ENCODE measurements around the gene COL18A1. TPM values are rescaled to one million over a fixed set of nuclear protein-coding genes. Genes with fewer than 3 reads are reported as not detected.
A peak's percentile ranks its signal among the peaks of the same experiment; 100 is the strongest.
"Not testable (repeated sequence)": the region's sequence is repeated elsewhere in the genome, so short reads cannot be mapped to it uniquely, and the experiment has no call there.

Gene COL18A1
- total RNA-seq, 1 experiment from 2014 or later, result 0.11 TPM

DNA sequence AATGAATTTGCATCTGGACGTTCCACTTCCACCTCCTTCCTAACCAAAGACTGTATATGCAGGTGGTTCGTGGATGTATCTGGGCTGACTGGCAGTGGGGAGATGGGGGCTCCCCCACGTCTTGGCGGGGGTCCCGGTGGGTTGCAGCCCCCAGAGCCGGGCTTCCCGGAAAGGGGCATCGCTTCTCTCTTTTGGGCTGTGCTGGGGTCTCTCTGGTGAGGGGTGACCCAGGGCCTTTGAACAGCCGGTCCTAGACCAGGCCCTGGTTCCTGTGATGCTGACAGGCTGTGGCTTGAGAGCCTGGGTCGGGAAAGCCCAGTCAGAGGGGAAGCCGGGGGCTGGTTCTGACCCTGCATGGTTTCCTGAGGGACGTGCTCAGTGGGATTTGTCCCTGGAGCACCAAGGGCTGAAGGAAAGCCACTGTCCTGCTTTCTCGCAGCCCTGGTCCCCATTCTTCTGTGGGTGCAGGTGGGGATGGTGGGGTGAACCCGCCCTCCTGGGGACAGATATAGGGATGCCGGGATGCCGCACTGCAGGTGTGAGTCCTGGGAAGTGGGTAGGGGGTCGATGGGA is 29.8 kb downstream of the COL18A1 start:
- H3K79me2 ChIP-seq (ENCODE audit: low read length), result no peaks in the 10 kb centered on the region
- no peaks in the 10 kb centered on the region for H3K9me3 ChIP-seq (ENCODE audit: low read length)
- no peaks in the 10 kb centered on the region for H4K20me1 ChIP-seq (ENCODE audit: insufficient read depth, low read depth, low read length)
- no peaks in the 10 kb centered on the region for H3K36me3 ChIP-seq (ENCODE audit: insufficient read depth, low read length)
- no peak overlapping the region for H3K4me3 ChIP-seq (ENCODE audit: low read length)
- no peak for DNase-seq
- H3K4me1 ChIP-seq (ENCODE audit: low read length), result no peaks in the 10 kb centered on the region
- H3K9ac ChIP-seq (ENCODE audit: low read length), result no peak overlapping the region
- no peak overlapping the region for H3K27ac ChIP-seq (ENCODE audit: low read length)
- H3K9me2 ChIP-seq (replicated peaks; ENCODE audit: insufficient read depth, low read length), result no peaks in the 10 kb centered on the region
- H3K27me3 ChIP-seq (ENCODE audit: low read length), result no peaks in the 10 kb centered on the region
- no peak overlapping the region for H2AFZ ChIP-seq (ENCODE audit: low read length)
- H3K4me2 ChIP-seq (ENCODE audit: low read depth, low read length, poor library complexity, severe bottlenecking), result no peak overlapping the region

DNA sequence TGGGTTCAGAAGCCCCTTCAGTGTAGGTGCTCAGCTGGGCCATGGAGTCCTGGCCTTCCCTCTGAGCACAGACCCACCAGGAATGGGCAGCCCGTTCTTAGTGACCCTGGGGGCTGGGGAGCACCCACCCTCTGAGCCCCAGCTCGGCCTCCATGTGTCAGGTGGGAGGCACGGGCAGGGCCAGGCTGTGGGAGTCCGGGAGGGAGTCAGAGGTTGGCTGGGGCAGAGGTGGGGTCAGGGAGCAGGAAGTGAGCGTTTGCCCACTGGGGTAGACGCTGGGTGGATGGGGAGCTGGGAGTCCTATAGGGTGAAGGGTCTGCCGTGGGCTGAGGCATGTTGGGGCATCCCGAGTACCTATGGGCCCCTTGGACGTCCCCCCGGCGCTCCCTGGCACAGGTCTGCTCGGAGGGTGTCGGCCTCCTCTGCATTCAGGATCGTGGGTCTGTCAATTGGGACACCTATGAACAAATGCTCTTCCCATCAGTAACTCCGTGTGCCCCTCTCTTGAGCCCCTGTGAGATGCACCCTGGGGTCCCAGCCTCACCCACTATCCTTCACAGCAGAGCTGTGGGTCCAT is 30.5 kb downstream of the COL18A1 start:
- Histone ChIP-seq H4K20me1 (ENCODE audit: insufficient read depth, low read depth, low read length) (no peaks in the 10 kb centered on the region), H2AFZ (ENCODE audit: low read length) (no peak overlapping the region), H3K4me3 (ENCODE audit: low read length) (no peak overlapping the region), H3K27me3 (ENCODE audit: low read length) (no peaks in the 10 kb centered on the region), H3K4me1 (ENCODE audit: low read length) (no peaks in the 10 kb centered on the region), H3K9me3 (ENCODE audit: low read length) (no peaks in the 10 kb centered on the region), H3K36me3 (ENCODE audit: insufficient read depth, low read length) (no peaks in the 10 kb centered on the region), H3K9me2 (replicated peaks; ENCODE audit: insufficient read depth, low read length) (no peaks in the 10 kb centered on the region), H3K9ac (ENCODE audit: low read length) (no peak overlapping the region), H3K79me2 (ENCODE audit: low read length) (no peaks in the 10 kb centered on the region), H3K27ac (ENCODE audit: low read length) (no peak overlapping the region), H3K4me2 (ENCODE audit: low read depth, low read length, poor library complexity, severe bottlenecking) (no peak overlapping the region)
- no peak for DNase-seq

DNA sequence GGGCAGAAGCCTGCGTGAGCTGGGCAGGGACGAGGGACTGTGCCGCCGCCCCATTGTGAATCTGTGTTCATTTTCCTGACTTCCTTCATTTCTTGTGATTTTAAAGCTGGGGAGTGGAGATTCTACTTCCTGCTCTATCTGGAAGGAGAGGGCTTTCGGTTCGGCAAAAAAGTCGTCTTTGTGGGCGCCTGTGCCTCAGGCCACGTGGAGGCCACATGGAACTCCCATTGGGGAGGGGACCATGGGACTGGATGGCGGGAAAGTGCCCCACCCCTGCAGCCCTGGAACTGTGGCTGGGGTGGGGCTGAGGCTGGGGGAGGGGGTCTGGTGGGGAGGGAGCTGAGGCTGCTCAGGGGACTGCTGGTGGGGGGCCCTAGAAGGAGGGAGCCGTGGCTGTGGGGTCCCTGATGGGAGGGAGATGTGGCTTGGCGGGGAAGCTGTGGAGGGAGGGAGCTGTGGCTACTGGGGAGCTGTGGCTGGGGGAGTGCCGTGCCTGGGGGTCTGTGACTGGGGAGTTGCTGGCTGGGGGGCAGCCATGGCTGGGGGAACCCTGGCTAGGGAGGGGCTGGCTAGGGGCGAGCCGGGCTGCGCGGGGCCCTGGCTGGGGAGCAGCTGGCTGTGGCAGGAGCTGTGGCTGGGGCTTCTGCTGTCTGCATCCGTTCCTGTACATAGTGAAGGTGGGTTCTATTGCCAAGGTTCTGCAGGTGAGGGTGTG is 31.5 kb downstream of the COL18A1 start:
- Histone ChIP-seq H3K27ac (ENCODE audit: low read length) (no peak overlapping the region), H3K9me2 (replicated peaks; ENCODE audit: insufficient read depth, low read length) (no peaks in the 10 kb centered on the region), H3K36me3 (ENCODE audit: insufficient read depth, low read length) (no peaks in the 10 kb centered on the region), H3K27me3 (ENCODE audit: low read length) (no peaks in the 10 kb centered on the region), H3K4me3 (ENCODE audit: low read length) (no peak overlapping the region), H3K9ac (ENCODE audit: low read length) (no peak overlapping the region), H3K4me1 (ENCODE audit: low read length) (no peaks in the 10 kb centered on the region), H2AFZ (ENCODE audit: low read length) (no peak overlapping the region), H3K9me3 (ENCODE audit: low read length) (no peaks in the 10 kb centered on the region), H3K4me2 (ENCODE audit: low read depth, low read length, poor library complexity, severe bottlenecking) (no peak overlapping the region), H4K20me1 (ENCODE audit: insufficient read depth, low read depth, low read length) (no peaks in the 10 kb centered on the region), H3K79me2 (ENCODE audit: low read length) (no peaks in the 10 kb centered on the region)
- no peak for DNase-seq

DNA sequence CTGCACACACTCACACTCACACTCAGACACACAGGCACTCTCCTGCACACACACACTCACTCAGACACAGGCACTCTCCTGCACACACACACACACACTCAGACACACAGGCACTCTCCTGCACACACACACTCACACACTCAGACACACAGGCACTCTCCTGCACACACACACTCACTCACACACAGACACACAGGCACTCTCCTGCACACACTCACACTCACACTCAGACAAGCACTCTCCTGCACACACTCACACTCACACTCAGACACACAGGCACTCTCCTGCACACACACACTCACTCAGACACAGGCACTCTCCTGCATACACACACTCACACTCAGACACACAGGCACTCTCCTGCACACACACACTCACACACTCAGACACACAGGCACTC is 32.9 kb downstream of the COL18A1 start:
- not testable (repeated sequence) for H3K27ac ChIP-seq (ENCODE audit: low read length)

DNA sequence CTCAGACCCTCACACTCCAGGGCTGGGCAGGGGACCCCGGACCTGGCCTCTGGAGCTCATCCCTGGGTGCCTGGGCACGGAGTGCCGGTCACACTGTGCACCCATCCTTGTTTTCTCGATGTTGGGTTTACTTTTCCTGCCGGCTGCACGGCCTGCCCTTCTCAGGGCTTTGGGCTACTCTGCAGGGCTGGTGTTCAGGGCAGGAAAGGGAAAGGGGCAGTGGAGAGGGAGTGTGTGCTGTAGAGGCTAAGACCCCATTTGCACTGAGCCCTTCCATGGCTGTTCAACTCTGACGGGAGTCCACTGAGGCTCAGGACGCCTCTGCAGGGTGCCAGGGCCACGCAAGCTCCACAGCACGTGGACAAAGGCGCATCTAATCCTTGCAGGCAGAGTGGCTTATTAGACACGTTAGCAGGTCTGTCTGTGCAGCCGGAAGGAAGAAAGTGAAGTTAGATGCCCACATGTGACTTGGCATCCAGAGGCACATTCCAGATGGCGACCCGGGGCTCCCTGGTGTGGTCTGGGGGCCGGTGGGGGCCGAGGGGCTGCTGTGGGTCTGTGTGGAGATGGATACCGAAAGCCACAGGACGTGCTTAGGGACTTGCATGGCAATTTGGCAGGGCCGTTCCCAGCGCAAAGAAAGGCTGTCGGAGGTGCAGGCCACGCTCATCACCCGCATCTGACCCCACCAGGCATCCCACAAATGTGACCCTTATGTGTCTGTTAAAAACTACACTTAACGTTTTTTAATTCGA is 33.6 kb downstream of the COL18A1 start:
- H3K4me2 ChIP-seq (ENCODE audit: low read depth, low read length, poor library complexity, severe bottlenecking), result no peak overlapping the region
- no peaks in the 10 kb centered on the region for H3K9me3 ChIP-seq (ENCODE audit: low read length)
- H3K79me2 ChIP-seq (ENCODE audit: low read length), result no peaks in the 10 kb centered on the region
- H3K4me3 ChIP-seq (ENCODE audit: low read length), result no peak overlapping the region
- H2AFZ ChIP-seq (ENCODE audit: low read length), result no peak overlapping the region
- H3K27me3 ChIP-seq (ENCODE audit: low read length), result no peaks in the 10 kb centered on the region
- no peaks in the 10 kb centered on the region for H3K9me2 ChIP-seq (replicated peaks; ENCODE audit: insufficient read depth, low read length)
- H3K4me1 ChIP-seq (ENCODE audit: low read length), result no peaks in the 10 kb centered on the region
- H4K20me1 ChIP-seq (ENCODE audit: insufficient read depth, low read depth, low read length), result no peaks in the 10 kb centered on the region
- DNase-seq, result no peak
- H3K36me3 ChIP-seq (ENCODE audit: insufficient read depth, low read length), result no peaks in the 10 kb centered on the region
- H3K9ac ChIP-seq (ENCODE audit: low read length), result no peak overlapping the region
- no peak overlapping the region for H3K27ac ChIP-seq (ENCODE audit: low read length)

More for the DNA sequence above, 32.9 kb downstream of the COL18A1 start:
- not testable (repeated sequence) for H3K9me2 ChIP-seq (replicated peaks; ENCODE audit: insufficient read depth, low read length); H3K9me3 ChIP-seq (ENCODE audit: low read length); DNase-seq; H2AFZ ChIP-seq (ENCODE audit: low read length); H3K79me2 ChIP-seq (ENCODE audit: low read length); H3K9ac ChIP-seq (ENCODE audit: low read length); H3K4me1 ChIP-seq (ENCODE audit: low read length); H3K27me3 ChIP-seq (ENCODE audit: low read length); H3K4me2 ChIP-seq (ENCODE audit: low read depth, low read length, poor library complexity, severe bottlenecking); H3K36me3 ChIP-seq (ENCODE audit: insufficient read depth, low read length); H3K4me3 ChIP-seq (ENCODE audit: low read length); H4K20me1 ChIP-seq (ENCODE audit: insufficient read depth, low read depth, low read length)

DNA sequence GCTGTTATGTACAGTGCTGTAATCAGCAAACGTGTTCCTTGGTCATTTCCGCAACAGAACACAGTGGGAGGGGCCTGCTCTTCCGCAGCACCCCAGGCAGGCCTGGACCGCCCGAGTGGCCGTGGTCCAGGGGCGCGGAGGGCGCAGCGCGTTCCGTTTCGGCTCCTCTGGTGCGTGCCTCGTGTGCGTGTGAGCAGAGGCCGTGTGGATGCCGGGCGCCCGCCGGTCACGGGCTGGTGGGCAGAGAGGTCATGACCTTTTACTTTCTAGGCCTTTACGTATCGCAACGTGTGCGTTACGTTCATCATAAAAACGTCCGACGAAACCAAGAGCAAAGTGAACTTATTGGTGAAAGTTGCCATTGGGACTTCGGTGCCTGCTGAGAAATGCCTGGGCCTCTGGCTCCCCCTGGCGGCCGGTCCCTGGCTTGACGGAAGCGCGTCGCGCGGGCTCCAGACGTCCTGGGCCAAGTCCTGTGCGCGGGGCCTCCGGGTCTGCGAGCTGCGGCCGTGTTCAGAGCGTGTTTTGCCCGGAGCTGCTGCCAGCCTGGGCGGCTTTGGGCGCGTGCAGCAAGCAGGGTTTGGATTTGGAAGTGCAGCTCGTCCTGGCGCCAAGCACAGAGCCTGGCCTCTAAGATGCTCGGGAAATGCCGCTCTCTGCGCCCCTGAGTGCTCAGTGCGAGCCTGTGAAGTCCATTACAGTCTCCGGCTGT is 34.4 kb downstream of the COL18A1 start:
- Histone ChIP-seq H2AFZ (ENCODE audit: low read length) (no peak overlapping the region), H3K27ac (ENCODE audit: low read length) (no peak overlapping the region), H3K27me3 (ENCODE audit: low read length) (no peaks in the 10 kb centered on the region), H3K36me3 (ENCODE audit: insufficient read depth, low read length) (no peaks in the 10 kb centered on the region), H3K4me3 (ENCODE audit: low read length) (no peak overlapping the region), H3K9me3 (ENCODE audit: low read length) (no peaks in the 10 kb centered on the region), H4K20me1 (ENCODE audit: insufficient read depth, low read depth, low read length) (no peaks in the 10 kb centered on the region), H3K4me1 (ENCODE audit: low read length) (no peaks in the 10 kb centered on the region), H3K9ac (ENCODE audit: low read length) (no peak overlapping the region), H3K79me2 (ENCODE audit: low read length) (no peaks in the 10 kb centered on the region), H3K9me2 (replicated peaks; ENCODE audit: insufficient read depth, low read length) (no peaks in the 10 kb centered on the region), H3K4me2 (ENCODE audit: low read depth, low read length, poor library complexity, severe bottlenecking) (no peak overlapping the region)
- DNase-seq, result peak; percentile 88

DNA sequence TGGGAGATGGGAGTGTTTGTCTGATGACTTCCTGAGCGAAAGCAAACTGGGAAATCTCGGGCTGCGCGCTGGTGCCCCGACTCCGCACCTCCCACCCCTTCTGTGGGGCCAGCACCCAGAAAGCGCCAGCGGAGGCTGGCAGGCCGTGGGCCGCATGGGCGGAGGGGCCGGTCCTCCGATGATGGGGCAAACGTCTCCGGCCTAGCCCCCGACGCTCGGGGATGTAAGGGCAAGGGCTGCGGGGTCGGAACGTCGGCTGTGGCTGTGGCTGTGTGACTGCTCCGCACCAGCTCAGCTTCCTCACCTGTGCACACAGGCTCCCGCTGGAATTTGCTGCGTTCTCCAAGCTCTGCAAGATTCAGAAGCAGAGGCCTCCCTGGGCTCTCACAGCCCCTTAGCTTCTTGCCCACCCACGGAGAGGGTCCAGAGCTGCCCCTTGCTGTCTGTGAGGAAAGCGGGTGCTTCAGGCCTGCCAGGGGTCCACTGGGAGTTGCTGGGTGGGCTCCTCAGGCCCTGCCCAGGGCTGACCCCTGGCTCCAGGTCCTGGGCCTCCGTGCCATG is 35.0 kb downstream of the COL18A1 start:
- Histone ChIP-seq H3K9me3 (ENCODE audit: low read length) (no peaks in the 10 kb centered on the region), H4K20me1 (ENCODE audit: insufficient read depth, low read depth, low read length) (no peaks in the 10 kb centered on the region)
- no peak for DNase-seq

More for the DNA sequence above, 35.0 kb downstream of the COL18A1 start:
- Histone ChIP-seq H3K27me3 (ENCODE audit: low read length) (no peaks in the 10 kb centered on the region), H2AFZ (ENCODE audit: low read length) (no peak overlapping the region), H3K9ac (ENCODE audit: low read length) (no peak overlapping the region), H3K79me2 (ENCODE audit: low read length) (no peaks in the 10 kb centered on the region), H3K27ac (ENCODE audit: low read length) (no peak overlapping the region), H3K9me2 (replicated peaks; ENCODE audit: insufficient read depth, low read length) (no peaks in the 10 kb centered on the region), H3K4me1 (ENCODE audit: low read length) (no peaks in the 10 kb centered on the region), H3K36me3 (ENCODE audit: insufficient read depth, low read length) (no peaks in the 10 kb centered on the region), H3K4me2 (ENCODE audit: low read depth, low read length, poor library complexity, severe bottlenecking) (no peak overlapping the region), H3K4me3 (ENCODE audit: low read length) (no peak overlapping the region)
